Lower lobe of right lung (tissue), 2 donors: ENCODE data around the gene COL10A1. TPM values are rescaled to one million over a fixed set of nuclear protein-coding genes. Genes with fewer than 3 reads are reported as not detected.

ENCODE experiments used
- ATAC-seq, 2 donors: fragments of 200-7000 bp; cut with Tn5 transposase; one replicate each; pipeline ENCODE4 v1.9.1; 2020 to 2022; ENCODE audit warnings: mild to moderate bottlenecking in 2 of 2, moderate library complexity in 2 of 2
- DNase-seq: peaks from one replicate; pipeline ENCODE4 v3.0.0-alpha.2; 2020
- H3K27ac ChIP-seq: fragments of 200-600 bp; one replicate; pipeline ENCODE4 v1.8.0; 2022
- H3K27me3 ChIP-seq: fragments of 200-600 bp; one replicate; pipeline ENCODE4 v1.8.0; 2022; ENCODE audit warnings: low read depth
- H3K36me3 ChIP-seq: fragments of 200-600 bp; one replicate; pipeline ENCODE4 v1.8.0; 2022; ENCODE audit warnings: mild to moderate bottlenecking
- H3K4me1 ChIP-seq: fragments of 200-600 bp; one replicate; pipeline ENCODE4 v1.8.0; 2022
- H3K4me3 ChIP-seq: fragments of 200-600 bp; one replicate; pipeline ENCODE4 v1.8.0; 2022; ENCODE audit warnings: mild to moderate bottlenecking
- H3K9me3 ChIP-seq: fragments of 200-600 bp; one replicate; pipeline ENCODE4 v1.8.0; 2022
- CTCF ChIP-seq: fragments of 200-600 bp; IDR thresholded peaks from one replicate; pipeline ENCODE4 v1.8.0; 2022; ENCODE audit warnings: antibody characterized with exemption, mild to moderate bottlenecking
- intact Hi-C: fragments of 100-400 bp; cut with DNase I; formaldehyde crosslinking; loops from one replicate; pipeline ENCODE4 v1.11.0; 2022
- total RNA-seq: library from RNA; stranded (reverse); fragmentation: NEBNext Ultra II Directional; extraction: Animal tissue kit (Norgen Biotek cat#: 25700); gene quantifications from one replicate; pipeline ENCODE4 v1.2.1, GENCODE V29; 2021
- donor health status: DM: no; HTN: yes; CAD: no; lungs with severe emphysema.

The COL10A1 gene
- total RNA-seq, 1 donor from 2014 or later: 0.24 TPM

- H3K4me3 ChIP-seq: no peak overlapping the region
- H3K4me1 ChIP-seq: peaks cover 5% of the 10 kb centered on the region
- no peak for DNase-seq
- no peaks in the 10 kb centered on the region for H3K36me3 ChIP-seq
- H3K27ac ChIP-seq: no peak overlapping the region
- TF ChIP-seq CTCF: no peak
- peak in 1 of 2 donors; percentile 48 for ATAC-seq
- intact Hi-C loops: no loop called here
- H3K27me3 ChIP-seq: no peaks in the 10 kb centered on the region
- no peaks in the 10 kb centered on the region for H3K9me3 ChIP-seq
Observed at GRCh38 chr6:116127771-116128493, 2.0 kb upstream of the COL10A1 start.

- no peak overlapping the region for H3K4me3 ChIP-seq
- no peak overlapping the region for H3K27ac ChIP-seq
- intact Hi-C loops: no loop called here
- no peak for DNase-seq
- no peak for ATAC-seq
- no peaks in the 10 kb centered on the region for H3K4me1 ChIP-seq
- H3K9me3 ChIP-seq: no peaks in the 10 kb centered on the region
- TF ChIP-seq CTCF: no peak
- H3K36me3 ChIP-seq: peaks cover 34% of the 10 kb centered on the region
- no peaks in the 10 kb centered on the region for H3K27me3 ChIP-seq
Observed at GRCh38 chr6:116120430-116120829, 5.5 kb downstream of the COL10A1 start.

- Histone ChIP-seq H3K27ac (no peak overlapping the region), H3K36me3 (peaks cover 48% of the 10 kb centered on the region), H3K9me3 (no peaks in the 10 kb centered on the region), H3K27me3 (no peaks in the 10 kb centered on the region), H3K4me1 (no peaks in the 10 kb centered on the region), H3K4me3 (no peak overlapping the region)
- intact Hi-C loops: no loop called here
- DNase-seq (no peak), ATAC-seq (no peak)
- TF ChIP-seq CTCF: no peak
Observed at GRCh38 chr6:116118608-116119007, 7.3 kb downstream of the COL10A1 start.

DNA sequence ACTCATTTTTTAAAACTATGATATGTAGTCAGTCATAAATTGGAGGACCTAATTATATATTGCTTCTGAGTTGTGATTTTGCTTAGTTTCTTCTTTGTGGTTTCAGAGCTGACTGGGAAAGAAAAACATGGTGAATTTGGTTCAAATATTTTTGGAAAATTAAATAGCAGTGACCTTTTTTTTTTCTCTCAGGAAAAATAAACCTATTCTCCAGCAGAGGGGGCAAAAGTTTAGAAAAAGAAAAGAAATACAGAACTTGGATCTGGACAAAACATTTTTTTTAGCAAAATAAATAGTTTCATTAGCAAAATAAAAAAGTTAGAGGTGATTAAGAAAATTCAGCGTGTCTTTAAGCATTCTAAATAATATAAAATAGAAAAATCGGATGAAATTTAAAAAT is 10.2 kb downstream of the COL10A1 start:
- ATAC-seq (no peak), DNase-seq (no peak)
- Histone ChIP-seq H3K27me3 (no peaks in the 10 kb centered on the region), H3K27ac (no peak overlapping the region), H3K4me1 (no peaks in the 10 kb centered on the region), H3K9me3 (no peaks in the 10 kb centered on the region), H3K36me3 (peaks cover 70% of the 10 kb centered on the region), H3K4me3 (no peak overlapping the region)
- peak; percentile 17 for TF ChIP-seq CTCF
- intact Hi-C loops: no loop called here

DNA sequence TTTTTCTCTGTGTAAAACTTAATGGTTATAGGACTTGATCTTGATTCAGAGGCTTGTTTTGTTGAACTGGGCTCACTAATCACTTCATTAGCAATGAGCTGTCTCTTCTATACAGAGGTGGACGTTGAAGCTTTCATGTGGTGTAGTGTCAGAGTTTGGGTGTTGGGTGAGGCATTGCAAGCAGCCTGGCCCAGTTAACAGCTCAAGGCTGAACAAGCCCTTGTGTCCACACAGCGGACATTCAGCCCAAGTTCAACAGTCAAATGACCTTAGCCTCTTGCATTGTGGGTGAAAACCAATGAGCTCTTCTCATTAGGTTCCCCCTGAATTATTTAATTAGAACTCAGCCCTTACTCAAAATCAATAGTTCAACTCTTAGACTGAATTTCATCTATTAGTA is 12.5 kb downstream of the COL10A1 start:
- Histone ChIP-seq H3K27me3 (no peaks in the 10 kb centered on the region), H3K4me3 (no peak overlapping the region), H3K9me3 (no peaks in the 10 kb centered on the region), H3K27ac (no peak overlapping the region), H3K36me3 (peaks cover 78% of the 10 kb centered on the region), H3K4me1 (no peaks in the 10 kb centered on the region)
- ATAC-seq (no peak), DNase-seq (no peak)
- intact Hi-C loops: no loop called here
- TF ChIP-seq CTCF: no peak
